ENCODE measurements around the gene KIF16B.

The KIF16B gene

GRCh38 chr20:16544949-16545348 lies 28.3 kb downstream of the KIF16B start:
- DNase-seq (ENCODE audit: insufficient read length, low spot score) (no peak), FAIRE-seq (no peak)
- no peak for TF ChIP-seq CTCF (IDR thresholded peaks at IDR 0.05; ENCODE audit: insufficient read depth, missing control alignments)

GRCh38 chr20:16542477-16542876 lies 30.8 kb downstream of the KIF16B start:
- no peak for FAIRE-seq
- no peak for TF ChIP-seq CTCF (IDR thresholded peaks at IDR 0.05; ENCODE audit: insufficient read depth, missing control alignments)
- no peak for DNase-seq (ENCODE audit: insufficient read length, low spot score)

GRCh38 chr20:16541878-16542277 lies 31.4 kb downstream of the KIF16B start:
- FAIRE-seq, result no peak
- TF ChIP-seq CTCF (IDR thresholded peaks at IDR 0.05; ENCODE audit: insufficient read depth, missing control alignments), result no peak

GRCh38 chr20:16541226-16541625 lies 32.0 kb downstream of the KIF16B start:
- DNase-seq (ENCODE audit: insufficient read length, low spot score), result no peak
- FAIRE-seq, result no peak
- TF ChIP-seq CTCF (IDR thresholded peaks at IDR 0.05; ENCODE audit: insufficient read depth, missing control alignments), result no peak

More at GRCh38 chr20:16541878-16542277, 31.4 kb downstream of the KIF16B start:
- DNase-seq (ENCODE audit: insufficient read length, low spot score), result no peak

- DNase-seq (ENCODE audit: insufficient read length, low spot score) (no peak), FAIRE-seq (no peak)
- no peak for TF ChIP-seq CTCF (IDR thresholded peaks at IDR 0.05; ENCODE audit: insufficient read depth, missing control alignments)
These were observed 33.8 kb downstream of the KIF16B start for GRCh38 chr20:16539280-16540021.

GRCh38 chr20:16538779-16539178 lies 34.5 kb downstream of the KIF16B start:
- DNase-seq (ENCODE audit: insufficient read length, low spot score) (no peak), FAIRE-seq (no peak)
- TF ChIP-seq CTCF (IDR thresholded peaks at IDR 0.05; ENCODE audit: insufficient read depth, missing control alignments), result no peak

GRCh38 chr20:16537918-16538317 lies 35.3 kb downstream of the KIF16B start:
- TF ChIP-seq CTCF (IDR thresholded peaks at IDR 0.05; ENCODE audit: insufficient read depth, missing control alignments), result no peak
- no peak for FAIRE-seq
- DNase-seq (ENCODE audit: insufficient read length, low spot score), result no peak
